Trophoblast cell (in vitro differentiated cells and primary cell): ENCODE measurements around the gene PPDPF.

Source experiments
- DNase-seq, 2 donors: peaks; one replicate each; pipeline ENCODE4 v3.0.0-alpha.2; 2016
- H2AFZ ChIP-seq: 2 replicates; pipeline ENCODE4 v1.6.1; 2013; ENCODE audit warnings: low read length, moderate library complexity, mild to moderate bottlenecking; ENCODE audit not compliant: insufficient read depth, poor library complexity
- H2AK5ac ChIP-seq: 2 replicates; pipeline ENCODE4 v1.6.1; 2013; ENCODE audit warnings: mild to moderate bottlenecking, low read length
- H2BK120ac ChIP-seq: 2 replicates; pipeline ENCODE4 v1.6.1; 2013; ENCODE audit warnings: low read length, mild to moderate bottlenecking, moderate library complexity; ENCODE audit not compliant: insufficient read depth, poor library complexity
- H2BK12ac ChIP-seq: 2 replicates; pipeline ENCODE4 v1.6.1; 2013; ENCODE audit warnings: mild to moderate bottlenecking, low read length, moderate library complexity
- H2BK5ac ChIP-seq: 2 replicates; pipeline ENCODE4 v1.6.1; 2013; ENCODE audit warnings: low read length, low read depth, moderate library complexity, mild to moderate bottlenecking; ENCODE audit not compliant: poor library complexity
- H3K14ac ChIP-seq: 2 replicates; pipeline ENCODE4 v1.6.1; 2013; ENCODE audit warnings: mild to moderate bottlenecking, low read length
- H3K18ac ChIP-seq: 2 replicates; pipeline ENCODE4 v1.6.1; 2013; ENCODE audit warnings: mild to moderate bottlenecking, low read length
- H3K23ac ChIP-seq: 2 replicates; pipeline ENCODE4 v1.6.1; 2013; ENCODE audit warnings: low read length
- H3K27ac ChIP-seq: 2 replicates; pipeline ENCODE4 v1.5.1; 2013; ENCODE audit warnings: low read depth, mild to moderate bottlenecking, inconsistent platforms, low read length, moderate library complexity
- H3K27me3 ChIP-seq: 2 replicates; pipeline ENCODE4 v1.6.1; 2013; ENCODE audit warnings: inconsistent platforms, mild to moderate bottlenecking, low read length, moderate library complexity; ENCODE audit not compliant: insufficient read depth
- H3K36me3 ChIP-seq, 2 experiments: 1 replicate in 1 of 2; 2 replicates in 1 of 2; pipeline ENCODE4 v1.6.1; 2013; ENCODE audit warnings: low read length in 2 of 2, mild to moderate bottlenecking in 2 of 2, moderate library complexity in 1 of 2; ENCODE audit not compliant: insufficient read depth in 2 of 2, control insufficient read depth in 1 of 2
- H3K4ac ChIP-seq: 2 replicates; pipeline ENCODE4 v1.6.1; 2013; ENCODE audit warnings: low read depth, mild to moderate bottlenecking, low read length, moderate library complexity
- H3K4me1 ChIP-seq, 2 experiments: 1 replicate in 1 of 2; 2 replicates in 1 of 2; pipeline ENCODE4 v1.6.1; 2013; ENCODE audit warnings: low read length in 2 of 2, mild to moderate bottlenecking in 2 of 2, moderate library complexity in 1 of 2; ENCODE audit not compliant: insufficient read depth in 2 of 2, control insufficient read depth in 1 of 2
- H3K4me2 ChIP-seq: 2 replicates; pipeline ENCODE4 v1.6.1; 2013; ENCODE audit warnings: inconsistent platforms, mild to moderate bottlenecking, low read length, moderate library complexity
- H3K4me3 ChIP-seq: 2 replicates; pipeline ENCODE4 v1.5.1; 2013; ENCODE audit warnings: mild to moderate bottlenecking, low read depth, low read length, inconsistent platforms
- H3K79me1 ChIP-seq: one replicate; pipeline ENCODE4 v1.6.1; 2013; ENCODE audit warnings: low read length
- H3K79me2 ChIP-seq: 2 replicates; pipeline ENCODE4 v1.6.1; 2013; ENCODE audit warnings: low read length, mild to moderate bottlenecking; ENCODE audit not compliant: control insufficient read depth, insufficient read depth, poor library complexity
- H3K9ac ChIP-seq: 2 replicates; pipeline ENCODE4 v1.6.1; 2013; ENCODE audit warnings: mild to moderate bottlenecking, low read length
- H3K9me3 ChIP-seq: 2 replicates; pipeline ENCODE4 v1.6.1; 2013; ENCODE audit warnings: low read depth, mild to moderate bottlenecking, control low read depth, inconsistent platforms, low read length; ENCODE audit not compliant: insufficient read depth
- H4K12ac ChIP-seq: 2 replicates; pipeline ENCODE4 v1.6.1; 2013; ENCODE audit warnings: low read depth, mild to moderate bottlenecking, low read length, moderate library complexity
- H4K8ac ChIP-seq: 2 replicates; pipeline ENCODE4 v1.6.1; 2013; ENCODE audit warnings: low read depth, mild to moderate bottlenecking, low read length, moderate library complexity
- H4K91ac ChIP-seq: one replicate; pipeline ENCODE4 v1.6.1; 2013; ENCODE audit warnings: low read depth, mild to moderate bottlenecking, low read length, moderate library complexity
- WGBS: extraction: QIAGEN DNeasy Blood & Tissue Kit; methylation state at CpG from one replicate; pipeline ENCODE4 v1.1.7; 2013; ENCODE audit warnings: missing lambda C conversion rate; ENCODE audit not compliant: insufficient read length, insufficient coverage; ENCODE audit errors: extremely low coverage; 5-methylcytosine and 5-hydroxymethylcytosine counted together

The PPDPF gene

GRCh38 chr20:63492982-63493381 lies 27.6 kb upstream of the PPDPF start:
- H3K9ac ChIP-seq = no peak overlapping the region
- no peak overlapping the region for H3K4ac ChIP-seq
- WGBS = no CpG with 5 or more reads among the region's 14 CpGs
- no peaks in the 10 kb centered on the region for H3K79me2 ChIP-seq
- H3K79me1 ChIP-seq = no peaks in the 10 kb centered on the region
- no peak overlapping the region for H2BK12ac ChIP-seq
- H3K4me1 ChIP-seq = peaks cover 2 to 6% of the 10 kb centered on the region in 2 experiments
- H3K9me3 ChIP-seq = peaks cover 7% of the 10 kb centered on the region
- H4K91ac ChIP-seq = no peak overlapping the region
- H3K14ac ChIP-seq = no peak overlapping the region
- no peak overlapping the region for H4K8ac ChIP-seq
- no peak for DNase-seq
- no peak overlapping the region for H3K4me2 ChIP-seq
- H3K4me3 ChIP-seq = no peak overlapping the region
- no peak overlapping the region for H3K18ac ChIP-seq
- H3K27ac ChIP-seq = no peak overlapping the region
- H2AFZ ChIP-seq = no peak overlapping the region
- H3K23ac ChIP-seq = no peak overlapping the region
- H2BK120ac ChIP-seq = no peak overlapping the region
- no peak overlapping the region for H2BK5ac ChIP-seq
- peaks cover 0 to 20% of the 10 kb centered on the region in 2 experiments for H3K36me3 ChIP-seq
- H2AK5ac ChIP-seq = no peak overlapping the region
- no peak overlapping the region for H4K12ac ChIP-seq
- H3K27me3 ChIP-seq = peaks cover 7% of the 10 kb centered on the region

GRCh38 chr20:63493563-63494020 lies 27.0 kb upstream of the PPDPF start:
- no peak overlapping the region for H3K14ac ChIP-seq
- no peak overlapping the region for H3K4ac ChIP-seq
- H4K91ac ChIP-seq = no peak overlapping the region
- no peak overlapping the region for H3K9ac ChIP-seq
- H3K4me3 ChIP-seq = no peak overlapping the region
- H2AK5ac ChIP-seq = no peak overlapping the region
- H3K36me3 ChIP-seq = peaks cover 0 to 20% of the 10 kb centered on the region in 2 experiments
- no peak for DNase-seq
- H2BK120ac ChIP-seq = no peak overlapping the region
- H3K18ac ChIP-seq = no peak overlapping the region
- H2BK5ac ChIP-seq = no peak overlapping the region
- H2BK12ac ChIP-seq = no peak overlapping the region
- H3K23ac ChIP-seq = no peak overlapping the region
- H2AFZ ChIP-seq = no peak overlapping the region
- H3K4me1 ChIP-seq = peaks cover 5 to 8% of the 10 kb centered on the region in 2 experiments
- no peaks in the 10 kb centered on the region for H3K79me1 ChIP-seq
- H4K12ac ChIP-seq = no peak overlapping the region
- H3K4me2 ChIP-seq = no peak overlapping the region
- no CpG with 5 or more reads among the region's 13 CpGs for WGBS
- peaks cover 7% of the 10 kb centered on the region for H3K9me3 ChIP-seq
- H3K79me2 ChIP-seq = no peaks in the 10 kb centered on the region
- H4K8ac ChIP-seq = no peak overlapping the region
- H3K27me3 ChIP-seq = peaks cover 5% of the 10 kb centered on the region
- H3K27ac ChIP-seq = no peak overlapping the region

- DNase-seq = no peak
- Histone ChIP-seq H3K4me1 (peaks cover 5 to 8% of the 10 kb centered on the region in 2 experiments), H3K4me2 (no peak overlapping the region), H3K27ac (no peak overlapping the region), H3K79me2 (no peaks in the 10 kb centered on the region), H3K4ac (no peak overlapping the region), H2BK5ac (no peak overlapping the region), H2BK120ac (no peak overlapping the region), H3K23ac (no peak overlapping the region), H3K36me3 (peaks cover 0 to 20% of the 10 kb centered on the region in 2 experiments), H4K12ac (no peak overlapping the region), H3K27me3 (peaks cover under 1% of the 10 kb centered on the region), H4K8ac (no peak overlapping the region), H4K91ac (no peak overlapping the region), H2BK12ac (no peak overlapping the region), H3K79me1 (no peaks in the 10 kb centered on the region), H3K14ac (no peak overlapping the region), H3K4me3 (no peak overlapping the region), H3K18ac (no peak overlapping the region), H2AFZ (no peak overlapping the region), H3K9ac (no peak overlapping the region), H2AK5ac (no peak overlapping the region), H3K9me3 (peaks cover 7% of the 10 kb centered on the region)
- WGBS = no CpG with 5 or more reads among the region's 7 CpGs
Measured at GRCh38 chr20:63494084-63494419, 26.5 kb upstream of the PPDPF start.

GRCh38 chr20:63494420-63495166 lies 26.0 kb upstream of the PPDPF start:
- Histone ChIP-seq H2BK120ac (no peak overlapping the region), H4K8ac (no peak overlapping the region), H2AK5ac (no peak overlapping the region), H3K23ac (no peak overlapping the region), H3K18ac (no peak overlapping the region), H4K91ac (no peak overlapping the region), H3K79me2 (no peaks in the 10 kb centered on the region), H3K4ac (no peak overlapping the region), H3K9ac (no peak overlapping the region), H3K14ac (no peak overlapping the region), H4K12ac (no peak overlapping the region), H3K36me3 (peaks cover 0 to 20% of the 10 kb centered on the region in 2 experiments), H3K79me1 (no peaks in the 10 kb centered on the region), H3K4me3 (no peak overlapping the region), H3K27ac (no peak overlapping the region), H2BK12ac (no peak overlapping the region), H3K4me1 (peaks cover 8 to 9% of the 10 kb centered on the region in 2 experiments), H3K4me2 (no peak overlapping the region), H2BK5ac (no peak overlapping the region), H2AFZ (no peak overlapping the region), H3K27me3 (no peaks in the 10 kb centered on the region), H3K9me3 (peaks cover 7% of the 10 kb centered on the region)
- no peak for DNase-seq
- WGBS = no CpG with 5 or more reads among the region's 51 CpGs
